ENCODE measurements around the gene SV2B. TPM values are rescaled to one million over a fixed set of nuclear protein-coding genes. Genes with fewer than 3 reads are reported as not detected.

SV2B gene
- total and polyA plus RNA-seq, 8 donors: 0.53 to 11.3 (median 5.2) TPM

GRCh38 chr15:91320101-91320500 lies 220.0 kb downstream of the SV2B start:
- no peaks in the 10 kb centered on the region for H3K27me3 ChIP-seq
- no peak for TF ChIP-seq CTCF (IDR thresholded peaks at IDR 0.05)
- 72 to 76% methylated on average over 4 of the region's 4 CpGs for WGBS, 2 donors
- H3K4me1 ChIP-seq: peaks cover 0 to 5% (median 5%) of the 10 kb centered on the region in 3 donors
- H3K4me3 ChIP-seq: no peak overlapping the region
- ATAC-seq: no peak
- intact Hi-C loops (cut with DNase I): no loop called here
- FAIRE-seq: no peak
- H3K27ac ChIP-seq: no peak overlapping the region
- no peak for DNase-seq
- no peaks in the 10 kb centered on the region for H3K9me3 ChIP-seq
- no peaks in the 10 kb centered on the region for H3K36me3 ChIP-seq

DNA sequence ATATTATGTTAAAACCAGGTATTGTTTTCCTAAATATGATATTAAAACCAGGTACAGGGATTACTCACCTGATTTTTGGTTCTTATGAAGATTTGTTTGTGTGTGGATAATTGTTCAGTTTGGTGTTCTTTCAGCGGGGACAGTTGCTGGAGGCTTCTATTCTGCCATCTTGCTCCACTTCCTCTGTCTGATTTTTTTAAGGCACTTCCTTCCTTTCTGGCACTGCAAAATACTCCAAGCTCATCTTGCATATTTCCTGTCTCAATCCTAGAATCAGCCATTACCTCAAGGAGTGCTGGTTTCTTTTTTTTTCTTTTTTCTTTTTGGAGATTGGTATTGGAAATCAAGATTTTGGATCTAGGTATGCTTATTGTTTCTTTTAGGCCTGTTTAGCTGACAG lies 229.9 kb downstream of the SV2B start:
- Histone ChIP-seq H3K4me3 (no peak overlapping the region), H3K9me3 (no peaks in the 10 kb centered on the region), H3K27me3 (no peaks in the 10 kb centered on the region), H3K4me1 (no peaks in the 10 kb centered on the region), H3K36me3 (no peaks in the 10 kb centered on the region), H3K27ac (no peak overlapping the region)
- FAIRE-seq (no peak), DNase-seq (no peak), ATAC-seq (no peak)
- intact Hi-C loops (cut with DNase I): no loop called here
- 81 to 90% methylated on average over 1 of the region's 1 CpG for WGBS, 2 donors
- TF ChIP-seq CTCF (IDR thresholded peaks at IDR 0.05): no peak

DNA sequence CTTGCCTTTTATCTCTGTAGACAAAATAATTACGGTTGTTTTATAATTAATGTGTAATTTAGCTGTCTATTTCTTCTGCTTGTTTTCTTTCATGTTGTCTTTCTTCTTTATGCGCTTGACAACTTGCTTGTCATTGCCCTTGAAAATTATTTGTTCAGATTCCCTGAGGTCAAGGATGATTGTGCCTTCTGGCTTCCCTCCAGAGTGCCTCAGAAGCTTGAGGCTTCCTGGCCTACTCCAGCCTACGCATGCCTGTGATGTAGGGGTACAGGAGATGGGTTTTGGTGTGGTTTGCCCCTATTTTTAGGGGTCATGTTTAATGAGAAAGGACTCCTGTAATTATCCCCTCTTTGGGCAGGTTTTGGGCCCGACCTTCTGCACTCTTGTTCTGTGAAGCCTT lies 231.5 kb downstream of the SV2B start:
- no peak for ATAC-seq

GRCh38 chr15:91335702-91336101 lies 235.6 kb downstream of the SV2B start:
- no peaks in the 10 kb centered on the region for H3K9me3 ChIP-seq
- ATAC-seq: no peak
- intact Hi-C loops (cut with DNase I): no loop called here
- peaks cover 0 to 4% (median 0%) of the 10 kb centered on the region in 4 donors for H3K27me3 ChIP-seq
- no peak overlapping the region for H3K4me3 ChIP-seq
- no peak overlapping the region for H3K27ac ChIP-seq
- no peaks in the 10 kb centered on the region for H3K4me1 ChIP-seq
- no peak for FAIRE-seq
- no peak for DNase-seq
- TF ChIP-seq CTCF (IDR thresholded peaks at IDR 0.05): no peak
- WGBS, 2 donors: 40 to 51% methylated on average over 3 of the region's 3 CpGs
- no peaks in the 10 kb centered on the region for H3K36me3 ChIP-seq

More for the DNA sequence above, 231.5 kb downstream of the SV2B start:
- H3K27ac ChIP-seq: no peak overlapping the region
- no peak overlapping the region for H3K4me3 ChIP-seq
- H3K27me3 ChIP-seq: no peaks in the 10 kb centered on the region
- H3K36me3 ChIP-seq: no peaks in the 10 kb centered on the region
- no peak for TF ChIP-seq CTCF (IDR thresholded peaks at IDR 0.05)
- DNase-seq (no peak), FAIRE-seq (no peak)
- H3K9me3 ChIP-seq: no peaks in the 10 kb centered on the region
- intact Hi-C loops (cut with DNase I): no loop called here
- 69 to 76% methylated on average over 4 of the region's 4 CpGs for WGBS, 2 donors
- H3K4me1 ChIP-seq: no peaks in the 10 kb centered on the region

DNA sequence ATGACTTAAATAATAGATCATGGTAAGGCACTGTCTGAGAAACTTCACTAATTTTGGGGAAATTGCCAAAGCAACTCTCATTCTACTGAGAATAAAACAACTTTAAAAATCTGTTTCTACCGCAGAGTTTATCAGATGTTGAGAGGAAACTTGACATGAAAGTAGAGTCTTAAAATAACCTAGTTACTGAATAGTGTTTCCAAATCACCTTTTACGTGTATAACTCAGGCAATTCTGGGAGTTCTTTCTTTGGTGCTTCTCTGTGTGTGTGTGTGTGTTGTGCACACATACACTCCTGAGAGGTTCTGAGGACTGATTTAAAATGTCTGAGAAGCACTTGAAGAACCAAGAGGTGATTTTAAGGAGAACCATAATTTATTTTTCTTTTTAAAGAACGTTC lies 236.6 kb downstream of the SV2B start:
- Histone ChIP-seq H3K27me3 (peaks cover 0 to 4% (median 0%) of the 10 kb centered on the region in 4 donors), H3K9me3 (no peaks in the 10 kb centered on the region), H3K36me3 (no peaks in the 10 kb centered on the region), H3K4me1 (no peaks in the 10 kb centered on the region), H3K4me3 (no peak overlapping the region), H3K27ac (no peak overlapping the region)
- ATAC-seq: no peak
- intact Hi-C loops (cut with DNase I): no loop called here
- no peak for FAIRE-seq
- TF ChIP-seq CTCF (IDR thresholded peaks at IDR 0.05): no peak
- WGBS, 2 donors: 49 to 63% methylated on average over 3 of the region's 3 CpGs
- no peak for DNase-seq
